MM.1S (cell line): ENCODE data around the gene PDCD10.

Experiments
- EZH2 ChIP-seq: fragments of 300-600 bp; sonication (generic); optimal IDR thresholded peaks from 2 replicates; pipeline ENCODE3; 2017; ENCODE audit warnings: low read depth, mild to moderate bottlenecking, antibody characterized with exemption, low read length, mixed read lengths
- EZH2phosphoT487 ChIP-seq: fragments of 300-600 bp; sonication (generic); IDR thresholded peaks from 2 replicates; pipeline ENCODE4 v1.6.1; 2018; ENCODE audit warnings: antibody characterized with exemption, low read length
- TF ChIP-seq, protein P1 (sequence below): fragments of 300-600 bp; sonication (generic); IDR thresholded peaks from 2 replicates; pipeline ENCODE4 v1.5.1; 2016; ENCODE audit warnings: antibody characterized with exemption, low read length, mixed read lengths

DNA sequence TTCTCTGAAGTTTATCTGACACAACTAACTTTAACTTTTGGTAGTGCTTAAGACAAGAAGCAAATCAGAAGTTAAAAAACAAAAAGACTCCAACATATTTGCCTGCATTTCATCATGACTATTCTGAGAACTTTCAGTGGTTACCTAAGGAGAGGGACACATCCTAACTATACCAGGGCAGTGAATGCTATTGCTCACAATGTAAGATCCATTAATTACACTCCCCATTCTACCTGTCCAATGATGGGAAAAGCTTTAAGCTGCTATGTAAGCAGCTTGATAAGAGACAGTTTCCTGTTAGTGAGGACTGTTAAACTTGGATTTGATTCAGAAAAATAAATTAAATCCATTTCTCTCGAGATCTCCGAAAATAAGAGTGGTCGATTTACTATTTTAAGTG, 38.3 kb upstream of the PDCD10 start:
- TF ChIP-seq, protein P1, sequence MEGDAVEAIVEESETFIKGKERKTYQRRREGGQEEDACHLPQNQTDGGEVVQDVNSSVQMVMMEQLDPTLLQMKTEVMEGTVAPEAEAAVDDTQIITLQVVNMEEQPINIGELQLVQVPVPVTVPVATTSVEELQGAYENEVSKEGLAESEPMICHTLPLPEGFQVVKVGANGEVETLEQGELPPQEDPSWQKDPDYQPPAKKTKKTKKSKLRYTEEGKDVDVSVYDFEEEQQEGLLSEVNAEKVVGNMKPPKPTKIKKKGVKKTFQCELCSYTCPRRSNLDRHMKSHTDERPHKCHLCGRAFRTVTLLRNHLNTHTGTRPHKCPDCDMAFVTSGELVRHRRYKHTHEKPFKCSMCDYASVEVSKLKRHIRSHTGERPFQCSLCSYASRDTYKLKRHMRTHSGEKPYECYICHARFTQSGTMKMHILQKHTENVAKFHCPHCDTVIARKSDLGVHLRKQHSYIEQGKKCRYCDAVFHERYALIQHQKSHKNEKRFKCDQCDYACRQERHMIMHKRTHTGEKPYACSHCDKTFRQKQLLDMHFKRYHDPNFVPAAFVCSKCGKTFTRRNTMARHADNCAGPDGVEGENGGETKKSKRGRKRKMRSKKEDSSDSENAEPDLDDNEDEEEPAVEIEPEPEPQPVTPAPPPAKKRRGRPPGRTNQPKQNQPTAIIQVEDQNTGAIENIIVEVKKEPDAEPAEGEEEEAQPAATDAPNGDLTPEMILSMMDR = no peak
- TF ChIP-seq EZH2 (no peak), EZH2phosphoT487 (no peak)
